ENCODE measurements around the gene RHOJ.

RHOJ gene

DNA sequence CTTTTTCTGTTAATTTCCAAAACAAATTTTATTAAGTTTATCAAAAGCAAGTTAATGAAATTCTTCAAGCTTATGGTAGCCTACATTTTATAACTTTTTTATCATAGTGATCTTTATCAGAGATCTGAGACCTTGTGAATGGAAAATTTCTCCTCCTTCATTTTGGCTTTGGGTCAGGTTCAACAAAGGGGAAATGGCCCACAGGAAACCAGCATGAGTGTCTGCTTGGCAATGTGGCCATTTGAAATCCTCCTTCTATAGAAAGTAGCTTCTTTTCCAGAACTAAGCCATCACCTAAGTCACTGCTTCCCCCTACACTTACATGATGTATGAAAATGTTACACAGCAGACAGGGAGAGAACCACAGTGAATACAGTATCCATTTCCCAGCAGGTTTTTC, 1.6 kb downstream of the RHOJ start:
- Histone ChIP-seq H3K4me2 (ENCODE audit: low read length) (no peak overlapping the region), H3K4me1 (ENCODE audit: control insufficient read depth, insufficient read depth, low read length) (peaks cover 18% of the 10 kb centered on the region), H3K9ac (ENCODE audit: low read depth, low read length) (no peak overlapping the region)

DNA sequence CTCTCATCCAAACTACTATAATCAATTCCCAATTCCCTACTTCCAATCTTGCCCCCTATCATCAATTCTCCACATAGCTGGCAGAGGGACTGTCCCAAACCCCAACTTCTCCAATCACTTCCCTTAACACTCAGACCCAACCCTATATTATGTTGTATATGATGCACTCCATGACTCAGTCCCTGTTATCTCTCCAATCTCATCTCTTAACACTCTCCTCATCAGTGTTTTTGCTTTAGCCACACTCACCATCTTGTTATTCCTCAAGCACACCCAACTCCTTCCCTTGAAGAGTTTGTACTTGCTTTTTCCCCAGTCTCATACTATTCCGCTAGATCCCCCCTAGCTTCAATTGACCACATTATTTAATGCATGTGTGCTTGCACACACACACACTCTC, 4.9 kb downstream of the RHOJ start:
- no peaks in the 10 kb centered on the region for H3K36me3 ChIP-seq (ENCODE audit: insufficient read depth, low read length)
- H3K4me3 ChIP-seq (ENCODE audit: low read length): no peak overlapping the region
- peaks cover 9% of the 10 kb centered on the region for H3K27me3 ChIP-seq (ENCODE audit: control insufficient read depth, insufficient read depth, low read length)
- H3K4me2 ChIP-seq (ENCODE audit: low read length): no peak overlapping the region
- H3K4me1 ChIP-seq (ENCODE audit: control insufficient read depth, insufficient read depth, low read length): peaks cover 10% of the 10 kb centered on the region
- H3K9ac ChIP-seq (ENCODE audit: low read depth, low read length): no peak overlapping the region
- H3K9me3 ChIP-seq (replicated peaks; ENCODE audit: low read length): no peaks in the 10 kb centered on the region

More for the DNA sequence above, 1.6 kb downstream of the RHOJ start:
- Histone ChIP-seq H3K9me3 (replicated peaks; ENCODE audit: low read length) (no peaks in the 10 kb centered on the region), H3K27me3 (ENCODE audit: control insufficient read depth, insufficient read depth, low read length) (peaks cover 2% of the 10 kb centered on the region), H3K36me3 (ENCODE audit: insufficient read depth, low read length) (no peaks in the 10 kb centered on the region), H3K4me3 (ENCODE audit: low read length) (no peak overlapping the region)

DNA sequence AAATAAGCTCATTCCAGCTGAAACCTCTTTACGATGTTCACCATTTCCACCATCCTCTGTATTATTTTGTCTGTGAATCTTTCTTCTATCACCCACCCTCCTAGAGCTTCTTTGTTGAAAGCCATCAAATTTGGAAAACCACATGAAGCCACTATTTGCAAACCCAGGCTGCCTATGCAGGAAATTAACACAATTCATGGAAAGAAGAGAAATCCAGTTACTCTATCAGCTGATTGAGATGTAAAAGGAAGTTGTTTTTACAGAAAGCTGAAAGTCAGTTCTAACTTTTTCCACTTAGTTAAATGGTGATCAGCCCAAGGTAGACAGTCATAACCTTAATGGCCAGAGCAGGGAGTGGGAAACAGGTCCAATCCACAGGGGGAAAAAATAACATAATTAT, 6.6 kb downstream of the RHOJ start:
- no peaks in the 10 kb centered on the region for H3K4me1 ChIP-seq (ENCODE audit: control insufficient read depth, insufficient read depth, low read length)
- peaks cover 11% of the 10 kb centered on the region for H3K27me3 ChIP-seq (ENCODE audit: control insufficient read depth, insufficient read depth, low read length)
- H3K4me2 ChIP-seq (ENCODE audit: low read length): no peak overlapping the region
- no peaks in the 10 kb centered on the region for H3K36me3 ChIP-seq (ENCODE audit: insufficient read depth, low read length)
- H3K4me3 ChIP-seq (ENCODE audit: low read length): no peak overlapping the region
- no peak overlapping the region for H3K9ac ChIP-seq (ENCODE audit: low read depth, low read length)
- H3K9me3 ChIP-seq (replicated peaks; ENCODE audit: low read length): no peaks in the 10 kb centered on the region

DNA sequence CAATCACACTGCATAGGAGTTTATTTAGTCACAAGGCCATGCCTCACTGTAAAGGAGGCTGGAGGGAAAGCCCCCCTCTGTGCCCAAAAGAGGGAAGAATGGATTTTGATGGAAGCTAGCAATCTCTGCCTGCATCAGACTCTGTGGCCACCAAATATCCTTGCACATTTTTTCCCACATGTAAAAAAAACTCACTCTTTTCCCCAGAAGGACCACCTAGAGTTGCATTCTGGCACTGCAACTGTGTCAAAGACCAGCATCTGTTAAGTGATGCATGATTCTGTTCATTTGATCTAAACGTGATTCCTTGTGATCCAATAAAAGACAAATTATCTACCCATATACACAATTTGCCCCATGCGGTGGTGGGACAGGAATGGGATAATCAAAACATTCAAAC, 8.0 kb downstream of the RHOJ start:
- Histone ChIP-seq H3K27me3 (ENCODE audit: control insufficient read depth, insufficient read depth, low read length) (peaks cover 11% of the 10 kb centered on the region), H3K36me3 (ENCODE audit: insufficient read depth, low read length) (no peaks in the 10 kb centered on the region), H3K9me3 (replicated peaks; ENCODE audit: low read length) (no peaks in the 10 kb centered on the region), H3K4me1 (ENCODE audit: control insufficient read depth, insufficient read depth, low read length) (no peaks in the 10 kb centered on the region), H3K4me3 (ENCODE audit: low read length) (no peak overlapping the region), H3K9ac (ENCODE audit: low read depth, low read length) (no peak overlapping the region), H3K4me2 (ENCODE audit: low read length) (no peak overlapping the region)

DNA sequence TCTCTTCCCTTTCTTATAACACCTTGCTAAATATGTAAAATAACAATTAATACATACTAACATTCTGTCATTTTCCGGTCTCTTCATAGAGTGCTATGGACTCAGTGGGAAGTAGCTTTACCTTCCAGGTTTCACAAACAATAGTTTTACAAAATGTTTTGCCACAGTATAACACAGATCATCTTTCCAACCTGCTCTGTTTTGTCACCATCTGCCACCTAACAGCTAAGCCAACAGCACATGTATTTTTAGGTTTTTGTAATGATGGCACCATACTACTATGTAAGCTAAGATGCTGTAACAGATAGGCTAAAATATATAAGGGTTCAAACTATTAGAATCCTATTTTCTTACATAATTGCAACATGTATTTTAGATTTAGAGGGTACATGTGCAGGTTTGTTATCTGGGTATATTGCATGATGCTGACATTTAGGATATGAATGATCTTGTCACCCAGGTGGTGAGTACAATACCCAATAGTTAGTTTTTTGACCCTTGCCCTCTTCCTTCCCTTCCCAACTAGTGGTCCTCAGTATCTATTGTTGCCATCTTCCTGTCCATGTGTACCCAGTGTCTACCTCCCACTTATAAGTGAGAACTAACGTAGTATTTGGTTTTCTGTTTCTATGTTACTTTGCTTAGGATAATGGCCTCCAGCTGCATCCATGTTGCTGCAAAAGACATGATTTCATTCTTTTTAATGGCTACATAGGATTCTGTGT, 8.7 kb downstream of the RHOJ start:
- Histone ChIP-seq H3K36me3 (ENCODE audit: insufficient read depth, low read length) (no peaks in the 10 kb centered on the region), H3K4me1 (ENCODE audit: control insufficient read depth, insufficient read depth, low read length) (no peaks in the 10 kb centered on the region), H3K27me3 (ENCODE audit: control insufficient read depth, insufficient read depth, low read length) (peaks cover 11% of the 10 kb centered on the region), H3K4me2 (ENCODE audit: low read length) (no peak overlapping the region), H3K4me3 (ENCODE audit: low read length) (no peak overlapping the region), H3K9me3 (replicated peaks; ENCODE audit: low read length) (no peaks in the 10 kb centered on the region), H3K9ac (ENCODE audit: low read depth, low read length) (no peak overlapping the region)

DNA sequence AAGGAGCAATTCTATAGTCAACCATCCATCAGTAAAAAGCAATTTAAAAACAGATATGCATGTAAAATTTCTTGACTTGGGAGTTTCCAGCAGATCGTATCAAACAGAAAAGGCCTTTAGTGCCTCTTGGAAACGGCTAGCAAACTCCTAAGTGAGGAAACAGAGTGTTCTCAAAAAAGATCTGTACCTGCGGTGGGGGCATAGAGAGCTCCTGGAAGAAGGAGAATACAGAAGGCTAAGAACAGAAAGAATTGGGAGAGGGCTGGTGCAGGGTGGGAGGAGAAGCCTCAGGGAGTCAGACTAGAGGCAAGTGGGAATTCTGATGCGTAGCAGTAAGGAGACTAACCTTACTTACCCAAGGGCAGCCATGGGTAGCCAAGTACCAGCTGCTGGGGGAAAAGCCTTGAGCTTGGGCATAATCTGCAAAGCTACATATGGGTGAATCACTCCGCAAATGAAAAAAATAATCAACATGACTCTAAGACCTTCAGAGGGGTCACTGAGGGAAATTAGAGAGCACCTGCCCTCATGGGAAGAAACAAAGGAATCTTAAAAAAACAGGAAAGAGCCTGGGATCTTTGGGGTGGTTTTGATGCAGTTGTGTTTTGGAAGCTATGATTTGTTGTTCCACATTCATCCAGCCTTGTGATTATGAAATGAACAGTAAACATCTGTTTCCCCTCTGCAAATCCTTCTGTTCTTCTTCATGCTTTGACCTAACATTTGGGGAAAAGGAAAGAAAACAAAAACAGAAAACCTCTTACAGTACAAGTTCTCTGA, 10.4 kb downstream of the RHOJ start:
- H3K4me2 ChIP-seq (ENCODE audit: low read length): no peak overlapping the region
- H3K27me3 ChIP-seq (ENCODE audit: control insufficient read depth, insufficient read depth, low read length): peaks cover 9% of the 10 kb centered on the region
- H3K4me3 ChIP-seq (ENCODE audit: low read length): no peak overlapping the region
- no peaks in the 10 kb centered on the region for H3K36me3 ChIP-seq (ENCODE audit: insufficient read depth, low read length)
- no peak overlapping the region for H3K9ac ChIP-seq (ENCODE audit: low read depth, low read length)
- no peaks in the 10 kb centered on the region for H3K4me1 ChIP-seq (ENCODE audit: control insufficient read depth, insufficient read depth, low read length)
- no peaks in the 10 kb centered on the region for H3K9me3 ChIP-seq (replicated peaks; ENCODE audit: low read length)

DNA sequence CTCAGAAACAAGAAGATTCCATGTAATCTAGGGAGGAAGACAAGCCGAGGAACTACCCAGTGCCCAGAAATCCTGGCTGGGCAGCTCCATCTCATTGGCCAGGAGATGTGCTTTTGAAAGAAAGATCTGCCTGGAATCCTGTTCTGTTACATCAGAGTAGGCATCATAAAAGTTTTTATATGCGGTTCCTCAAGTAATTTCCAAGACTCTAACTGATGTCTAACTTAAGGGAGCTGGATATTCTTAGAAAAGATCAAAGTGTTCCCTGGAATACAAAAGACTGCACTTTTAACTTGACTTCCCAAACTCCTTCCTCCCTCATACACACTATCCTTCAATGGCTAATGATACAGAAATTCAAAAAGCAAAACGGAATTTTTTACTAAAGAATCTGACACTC, 16.3 kb downstream of the RHOJ start:
- Histone ChIP-seq H3K4me1 (ENCODE audit: control insufficient read depth, insufficient read depth, low read length) (no peaks in the 10 kb centered on the region), H3K4me3 (ENCODE audit: low read length) (no peak overlapping the region), H3K27me3 (ENCODE audit: control insufficient read depth, insufficient read depth, low read length) (no peaks in the 10 kb centered on the region), H3K4me2 (ENCODE audit: low read length) (no peak overlapping the region), H3K36me3 (ENCODE audit: insufficient read depth, low read length) (no peaks in the 10 kb centered on the region), H3K9ac (ENCODE audit: low read depth, low read length) (no peak overlapping the region), H3K9me3 (replicated peaks; ENCODE audit: low read length) (no peaks in the 10 kb centered on the region)

DNA sequence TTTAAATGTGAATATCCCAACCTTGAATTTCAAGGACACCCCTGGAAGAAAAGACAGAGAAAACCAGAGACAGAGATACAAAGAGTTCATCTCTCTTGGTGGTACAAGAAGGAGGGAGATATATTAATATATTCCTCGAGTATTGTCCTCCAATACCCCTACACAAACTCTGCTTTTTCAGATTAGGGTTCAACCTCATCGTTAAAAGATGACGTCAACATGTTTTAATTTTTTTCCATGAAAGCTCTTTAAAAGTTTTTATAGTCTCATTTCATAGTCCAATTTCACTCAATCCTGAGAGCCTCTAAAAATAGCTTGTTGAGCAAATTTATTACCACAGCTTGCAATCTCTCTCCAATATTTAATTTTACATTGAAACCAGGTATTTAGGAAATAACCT, 19.4 kb downstream of the RHOJ start:
- Histone ChIP-seq H3K4me3 (ENCODE audit: low read length) (no peak overlapping the region), H3K9ac (ENCODE audit: low read depth, low read length) (no peak overlapping the region), H3K36me3 (ENCODE audit: insufficient read depth, low read length) (no peaks in the 10 kb centered on the region), H3K4me2 (ENCODE audit: low read length) (no peak overlapping the region), H3K4me1 (ENCODE audit: control insufficient read depth, insufficient read depth, low read length) (no peaks in the 10 kb centered on the region), H3K27me3 (ENCODE audit: control insufficient read depth, insufficient read depth, low read length) (no peaks in the 10 kb centered on the region), H3K9me3 (replicated peaks; ENCODE audit: low read length) (no peaks in the 10 kb centered on the region)

DNA sequence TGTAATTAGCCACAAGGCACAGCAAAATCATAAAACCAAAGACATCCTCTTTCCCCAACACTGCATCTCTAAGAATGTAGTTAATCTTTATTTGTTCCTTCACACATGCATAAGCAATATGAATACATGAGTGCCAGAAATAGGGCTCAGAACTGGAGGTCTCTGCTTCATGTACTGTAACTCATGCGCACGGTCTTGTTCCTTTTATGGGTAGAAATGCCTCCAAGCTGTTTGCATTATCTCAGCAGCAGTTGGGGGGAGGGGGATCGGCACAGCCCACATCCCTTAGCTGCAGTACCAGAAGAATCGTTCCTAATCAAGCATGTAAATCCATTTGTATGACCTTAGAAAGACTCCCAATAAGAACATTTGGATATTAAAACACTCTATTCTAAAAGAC, 20.0 kb downstream of the RHOJ start:
- Histone ChIP-seq H3K9me3 (replicated peaks; ENCODE audit: low read length) (no peaks in the 10 kb centered on the region), H3K4me1 (ENCODE audit: control insufficient read depth, insufficient read depth, low read length) (no peaks in the 10 kb centered on the region), H3K4me3 (ENCODE audit: low read length) (no peak overlapping the region), H3K36me3 (ENCODE audit: insufficient read depth, low read length) (no peaks in the 10 kb centered on the region), H3K27me3 (ENCODE audit: control insufficient read depth, insufficient read depth, low read length) (no peaks in the 10 kb centered on the region), H3K4me2 (ENCODE audit: low read length) (no peak overlapping the region), H3K9ac (ENCODE audit: low read depth, low read length) (no peak overlapping the region)

DNA sequence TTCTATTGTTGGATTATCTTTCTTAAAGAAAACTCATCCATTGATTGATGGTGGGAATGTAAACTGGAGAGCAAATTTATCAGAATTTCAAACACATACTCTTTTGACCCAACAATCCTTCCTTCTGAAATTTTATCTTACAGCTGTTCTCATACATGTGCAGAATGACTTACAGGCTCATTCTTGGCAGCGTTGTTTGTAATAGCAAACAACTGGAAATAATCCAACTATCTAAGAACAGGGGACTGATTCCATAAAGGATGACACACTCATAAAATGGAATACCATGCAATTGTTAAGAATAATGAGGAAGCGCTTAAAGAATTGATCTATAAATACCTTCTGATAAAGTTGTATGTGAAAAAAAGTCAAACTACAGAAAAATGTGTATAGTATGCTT, 24.0 kb downstream of the RHOJ start:
- Histone ChIP-seq H3K9ac (ENCODE audit: low read depth, low read length) (no peak overlapping the region), H3K4me1 (ENCODE audit: control insufficient read depth, insufficient read depth, low read length) (no peaks in the 10 kb centered on the region), H3K27me3 (ENCODE audit: control insufficient read depth, insufficient read depth, low read length) (no peaks in the 10 kb centered on the region), H3K4me2 (ENCODE audit: low read length) (no peak overlapping the region), H3K4me3 (ENCODE audit: low read length) (no peak overlapping the region), H3K9me3 (replicated peaks; ENCODE audit: low read length) (no peaks in the 10 kb centered on the region), H3K36me3 (ENCODE audit: insufficient read depth, low read length) (no peaks in the 10 kb centered on the region)

DNA sequence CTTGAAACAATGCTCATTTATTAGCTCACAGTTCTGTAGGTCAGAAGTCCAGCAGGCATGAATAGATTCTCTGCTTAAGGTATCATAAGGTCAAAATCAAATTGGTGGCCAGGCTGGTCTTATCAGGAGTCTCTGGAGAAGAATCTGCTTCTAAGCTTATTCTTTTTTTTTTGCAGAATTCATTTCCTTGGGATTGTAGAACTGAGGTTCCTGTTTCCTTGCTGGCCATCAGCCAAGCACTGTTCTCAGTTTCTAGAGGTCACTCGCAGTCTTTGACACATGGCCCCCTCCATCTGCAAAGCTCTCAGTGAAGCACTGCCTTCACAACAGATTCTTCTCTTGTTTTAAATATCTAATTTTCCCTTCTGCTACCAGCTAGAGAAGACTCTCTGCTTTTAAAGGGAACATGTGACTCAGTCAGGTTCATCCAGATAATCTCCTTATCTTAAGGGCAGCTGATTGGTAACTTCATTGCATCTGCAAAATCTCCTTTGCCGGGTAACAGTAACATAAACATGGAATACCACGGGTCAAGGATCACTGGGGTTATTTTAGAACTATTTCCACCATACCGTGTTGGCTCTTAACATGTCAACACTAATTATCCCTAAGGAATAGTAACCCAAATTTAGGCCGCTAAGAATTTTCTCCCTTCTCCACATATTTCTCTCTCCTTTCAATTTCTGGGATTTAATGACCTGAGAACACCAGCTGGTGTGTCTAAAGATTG, 25.3 kb downstream of the RHOJ start:
- no peaks in the 10 kb centered on the region for H3K36me3 ChIP-seq (ENCODE audit: insufficient read depth, low read length)
- H3K9me3 ChIP-seq (replicated peaks; ENCODE audit: low read length): no peaks in the 10 kb centered on the region
- H3K9ac ChIP-seq (ENCODE audit: low read depth, low read length): no peak overlapping the region
- H3K4me2 ChIP-seq (ENCODE audit: low read length): no peak overlapping the region
- H3K4me1 ChIP-seq (ENCODE audit: control insufficient read depth, insufficient read depth, low read length): no peaks in the 10 kb centered on the region
- H3K4me3 ChIP-seq (ENCODE audit: low read length): no peak overlapping the region
- H3K27me3 ChIP-seq (ENCODE audit: control insufficient read depth, insufficient read depth, low read length): no peaks in the 10 kb centered on the region

Measured in skeletal muscle satellite cell (primary cell).